ENCODE data around the gene USP5. TPM values are rescaled to one million over a fixed set of nuclear protein-coding genes. Genes with fewer than 3 reads are reported as not detected.

USP5 gene
- total and polyA plus RNA-seq, 2 of the 8 experiments (the other 6 are each of a cell fraction or from before 2014, with no cell fraction given) = 66.5 to 148 TPM

- FAIRE-seq (no peak), DNase-seq (ENCODE audit: low read depth in 1 of 2, low spot score in 2 of 2) (no peak)
- no peaks in the 10 kb centered on the region for H3K9me3 ChIP-seq (ENCODE audit: insufficient read depth in 2 of 2, low read depth in 1 of 2, low read length in 1 of 2)
- H3K56ac ChIP-seq (replicated peaks; ENCODE audit: insufficient read length, low read depth, low read length) = no peak within 1 kb of the TSS
- no peak within 1 kb of the TSS for H3K4ac ChIP-seq (replicated peaks; ENCODE audit: insufficient read length, low read depth, low read length)
- H3K9ac ChIP-seq (replicated peaks in 1 of 4; ENCODE audit: extremely low read depth in 1 of 4, low read depth in 3 of 4, low read length in 3 of 4) = no peak within 1 kb of the TSS
- H4K91ac ChIP-seq (replicated peaks; ENCODE audit: insufficient read length, low read length) = no peak within 1 kb of the TSS
- H4K20me1 ChIP-seq (replicated peaks in 1 of 2; ENCODE audit: control insufficient read depth in 1 of 2, insufficient read depth in 2 of 2, low read length in 2 of 2) = peaks cover 7 to 8% of the 10 kb centered on the region in 2 experiments
- no peak for TF ChIP-seq FOSL1 (IDR thresholded peaks at IDR 0.05; ENCODE audit: insufficient read depth, low read depth, low read length)
- no peak within 1 kb of the TSS for H3K14ac ChIP-seq (ENCODE audit: insufficient read length)
- no peak within 1 kb of the TSS; the same call in 1 of the 2 replicates for H4K8ac ChIP-seq (ENCODE audit: extremely low read depth, insufficient read depth, low read length)
- ChIA-PET POLR2A (ENCODE audit: partially characterized antibody) (interaction anchor here (0.6 to 27.1 kb wide), 9 partner anchors 5 to 120 kb away, joined by 3 to 588 read pairs (median 8); partner anchors contain the start of genes CDCA3, GNB3, GPR162 and MLF2), CTCF (ENCODE audit: partially characterized antibody) (interaction anchor here (0.5 to 23.7 kb wide), 11 partner anchors 6 to 376 kb away, joined by 3 to 532 read pairs (median 5); partner anchors contain the start of genes CD4, CDCA3, GNB3 and GPR162)
- H2BK12ac ChIP-seq (ENCODE audit: low read depth, low read length) = no peak within 1 kb of the TSS
- no peak within 1 kb of the TSS for H3K18ac ChIP-seq (ENCODE audit: extremely low read depth, low read length)
- no peak within 1 kb of the TSS for H4K5ac ChIP-seq (ENCODE audit: insufficient read length, low read depth, low read length)
- no peak within 1 kb of the TSS; the same call in 1 of the 2 replicates for H3K27ac ChIP-seq (ENCODE audit: low read depth, low read length)
- no peak within 1 kb of the TSS for H2AFZ ChIP-seq (ENCODE audit: low read length)
- no peak within 1 kb of the TSS for H3K23ac ChIP-seq (ENCODE audit: insufficient read length)
- H2BK120ac ChIP-seq (replicated peaks; ENCODE audit: low read depth, low read length) = no peak within 1 kb of the TSS
- no peaks in the 10 kb centered on the region for H3K79me2 ChIP-seq (ENCODE audit: control insufficient read depth in 1 of 2, insufficient read depth in 2 of 2, low read length in 2 of 2)
- H2BK20ac ChIP-seq (ENCODE audit: low read length) = no peak within 1 kb of the TSS
- H2BK15ac ChIP-seq (ENCODE audit: low read length) = no peak within 1 kb of the TSS
- no peaks in the 10 kb centered on the region for H3K23me2 ChIP-seq (ENCODE audit: low read depth, low read length)
- no peaks in the 10 kb centered on the region for H3K27me3 ChIP-seq (replicated peaks in 1 of 4; ENCODE audit: control insufficient read depth in 3 of 4, extremely low read depth in 1 of 4, insufficient read depth in 3 of 4, low read length in 3 of 4)
- no peak within 1 kb of the TSS for H2BK5ac ChIP-seq (ENCODE audit: low read depth, low read length)
- peaks cover 0 to 3% (median 2%) of the 10 kb centered on the region in 4 experiments; a peak in 1 of 7 replicates for H3K4me1 ChIP-seq (replicated peaks in 1 of 4; ENCODE audit: control insufficient read depth in 3 of 4, insufficient read depth in 4 of 4, low read length in 3 of 4)
- H3K4me2 ChIP-seq (ENCODE audit: insufficient read depth in 1 of 2, low read depth in 2 of 2, low read length in 2 of 2) = no peak within 1 kb of the TSS
- WGBS, 2 experiments (ENCODE audit: extremely low coverage in 1 of 2, insufficient coverage in 1 of 2, insufficient read length in 1 of 2, insufficient replicate concordance in 2 of 2, low coverage in 1 of 2, low lambda C conversion rate in 2 of 2, missing lambda C conversion rate in 1 of 2) = 91% methylated on average over 20 of the region's 24 CpGs; no CpG with 5 or more reads in 1 of the 2 experiments
- H3K4me3 ChIP-seq (ENCODE audit: extremely low read depth in 1 of 4, insufficient read depth in 2 of 4, low read depth in 3 of 4, low read length in 4 of 4) = no peak within 1 kb of the TSS
- H2AK5ac ChIP-seq (ENCODE audit: low read depth, low read length) = no peak within 1 kb of the TSS
- H3K36me3 ChIP-seq (ENCODE audit: control insufficient read depth in 2 of 4, insufficient read depth in 4 of 4, low read length in 3 of 4) = peaks cover 21 to 62% (median 48%) of the 10 kb centered on the region in 4 experiments
- no peaks in the 10 kb centered on the region for H3K79me1 ChIP-seq (ENCODE audit: low read depth, low read length)
Measured at GRCh38 chr12:6840761-6841515, 11.0 kb upstream of the USP5 start, which contains the start of gene GNB3. GNB3 (plus strand) TSS chr12:6840925; CDS start chr12:6841288, 363 bp downstream.

Data from H1 (cell line).